Dedifferentiated amniotic fluid mesenchymal stem cell (primary cell): ENCODE data around the gene FAM13A.
"Not testable (repeated sequence)": the region's sequence is repeated elsewhere in the genome, so short reads cannot be mapped to it uniquely, and the experiment has no call there.

ENCODE experiments used
- DNase-seq: peaks from one replicate; pipeline ENCODE4 v3.0.0-alpha.2; 2016; ENCODE audit errors: extremely low spot score

The FAM13A gene

GRCh38 chr4:89056953-89057398 lies at the start of gene FAM13A:
Gene FAM13A, minus strand, starts transcription at chr4:89057185. Its CDS starts 221 bp downstream, at chr4:89056964.
- peak; percentile 97 for DNase-seq

GRCh38 chr4:89105726-89106125 lies 48.7 kb upstream of the FAM13A start:
- DNase-seq: no peak

- DNase-seq: no peak
These were observed 44.5 kb upstream of the FAM13A start for GRCh38 chr4:89101256-89102161.

- no peak for DNase-seq
These were observed 43.9 kb upstream of the FAM13A start for GRCh38 chr4:89100853-89101252.

- DNase-seq: no peak
These were observed 42.5 kb upstream of the FAM13A start for GRCh38 chr4:89099471-89099870.

- DNase-seq: no peak
These were observed 42.0 kb upstream of the FAM13A start for GRCh38 chr4:89099034-89099433.

- no peak for DNase-seq
These were observed 21.3 kb upstream of the FAM13A start for GRCh38 chr4:89078300-89078699.

GRCh38 chr4:89077761-89078160 lies 20.8 kb upstream of the FAM13A start:
- no peak for DNase-seq

- no peak for DNase-seq
These were observed 15.9 kb upstream of the FAM13A start for GRCh38 chr4:89072921-89073320.

GRCh38 chr4:89071311-89071710 lies 14.3 kb upstream of the FAM13A start:
- DNase-seq: no peak

- DNase-seq: no peak
These were observed 13.1 kb upstream of the FAM13A start for GRCh38 chr4:89070041-89070440.

GRCh38 chr4:89069481-89069880 lies 12.5 kb upstream of the FAM13A start:
- no peak for DNase-seq

- peak; percentile 53 for DNase-seq
These were observed 10.4 kb upstream of the FAM13A start for GRCh38 chr4:89067417-89067816.

- peak; percentile 28 for DNase-seq
These were observed 7.9 kb upstream of the FAM13A start for GRCh38 chr4:89064848-89065247.

- not testable (repeated sequence) for DNase-seq
These were observed 859 bp upstream of the FAM13A start for GRCh38 chr4:89057844-89058243.

- DNase-seq: peak; percentile 30
These were observed 563 bp downstream of the FAM13A start for GRCh38 chr4:89056292-89056952.

GRCh38 chr4:89055157-89056080 lies 1.6 kb downstream of the FAM13A start:
- DNase-seq: no peak

GRCh38 chr4:89054627-89055026 lies 2.4 kb downstream of the FAM13A start:
- DNase-seq: no peak

GRCh38 chr4:89049853-89050252 lies 7.1 kb downstream of the FAM13A start:
- no peak for DNase-seq

GRCh38 chr4:89048906-89049601 lies 7.9 kb downstream of the FAM13A start:
- DNase-seq: no peak
